ENCODE results near the gene RAB19. TPM values are rescaled to one million over a fixed set of nuclear protein-coding genes. Genes with fewer than 3 reads are reported as not detected.

The RAB19 gene
- polyA plus RNA-seq, 1 donor from 2014 or later: not detected

GRCh38 chr7:140425718-140426117, 21.9 kb downstream of the RAB19 start:
- no peak overlapping the region for H3K27ac ChIP-seq (ENCODE audit: low read length)
- H3K27me3 ChIP-seq (ENCODE audit: insufficient read depth, low read depth, low read length): no peaks in the 10 kb centered on the region
- TF ChIP-seq EP300 (conservative IDR thresholded peaks at IDR 0.05; ENCODE audit: poor library complexity, severe bottlenecking) (no peak), EZH2 (IDR thresholded peaks at IDR 0.05; ENCODE audit: borderline replicate concordance, insufficient read depth, low read length, poor library complexity, severe bottlenecking) (no peak), SMC3 (conservative IDR thresholded peaks at IDR 0.05; ENCODE audit: poor library complexity) (no peak), REST (IDR thresholded peaks at IDR 0.05; ENCODE audit: borderline replicate concordance) (no peak), POLR2AphosphoS5 (IDR thresholded peaks at IDR 0.05) (no peak), RAD21 (conservative IDR thresholded peaks at IDR 0.05) (no peak), TAF1 (IDR thresholded peaks at IDR 0.05; ENCODE audit: low read depth) (no peak)
- H3K9me2 ChIP-seq (ENCODE audit: insufficient read depth, low read length): no peaks in the 10 kb centered on the region
- H4K20me1 ChIP-seq (ENCODE audit: insufficient read depth): no peaks in the 10 kb centered on the region
- H3K4me2 ChIP-seq (ENCODE audit: low read length): no peak overlapping the region
- no peak overlapping the region for H3K9ac ChIP-seq (ENCODE audit: low read length)
- no peaks in the 10 kb centered on the region for H3K9me3 ChIP-seq (ENCODE audit: low read length)
- no peaks in the 10 kb centered on the region for H3F3A ChIP-seq (ENCODE audit: insufficient read depth, low read length, poor library complexity, severe bottlenecking)
- no peaks in the 10 kb centered on the region for H3K79me2 ChIP-seq (replicated peaks; ENCODE audit: insufficient read depth, low read length)
- no peak overlapping the region for H2AFZ ChIP-seq (ENCODE audit: low read depth, low read length)
- no peak overlapping the region for H3K4me3 ChIP-seq (ENCODE audit: low read length)
- H3K36me3 ChIP-seq (ENCODE audit: insufficient read depth, low read length): no peaks in the 10 kb centered on the region

- Histone ChIP-seq H3K9me2 (ENCODE audit: insufficient read depth, low read length) (no peaks in the 10 kb centered on the region), H3K79me2 (replicated peaks; ENCODE audit: insufficient read depth, low read length) (no peaks in the 10 kb centered on the region), H3K4me2 (ENCODE audit: low read length) (no peak overlapping the region), H3K27ac (ENCODE audit: low read length) (no peak overlapping the region), H3K9ac (ENCODE audit: low read length) (no peak overlapping the region), H4K20me1 (ENCODE audit: insufficient read depth) (no peaks in the 10 kb centered on the region), H3F3A (ENCODE audit: insufficient read depth, low read length, poor library complexity, severe bottlenecking) (no peaks in the 10 kb centered on the region), H3K27me3 (ENCODE audit: insufficient read depth, low read depth, low read length) (no peaks in the 10 kb centered on the region), H3K9me3 (ENCODE audit: low read length) (no peaks in the 10 kb centered on the region), H2AFZ (ENCODE audit: low read depth, low read length) (no peak overlapping the region), H3K4me3 (ENCODE audit: low read length) (no peak overlapping the region), H3K36me3 (ENCODE audit: insufficient read depth, low read length) (no peaks in the 10 kb centered on the region)
- TF ChIP-seq RAD21 (conservative IDR thresholded peaks at IDR 0.05): no peak
- no peak for TF ChIP-seq EP300 (conservative IDR thresholded peaks at IDR 0.05; ENCODE audit: poor library complexity, severe bottlenecking)
- TF ChIP-seq TAF1 (IDR thresholded peaks at IDR 0.05; ENCODE audit: low read depth): no peak
- TF ChIP-seq MXI1 (conservative IDR thresholded peaks at IDR 0.05; ENCODE audit: poor library complexity, severe bottlenecking): no peak
- no peak for TF ChIP-seq EZH2 (IDR thresholded peaks at IDR 0.05; ENCODE audit: borderline replicate concordance, insufficient read depth, low read length, poor library complexity, severe bottlenecking)
- no peak for TF ChIP-seq POLR2AphosphoS5 (IDR thresholded peaks at IDR 0.05)
- no peak for TF ChIP-seq REST (IDR thresholded peaks at IDR 0.05; ENCODE audit: borderline replicate concordance)
- TF ChIP-seq CTCF (IDR thresholded peaks at IDR 0.05; ENCODE audit: poor library complexity, severe bottlenecking): no peak
- no peak for TF ChIP-seq SMC3 (conservative IDR thresholded peaks at IDR 0.05; ENCODE audit: poor library complexity)
Measured at GRCh38 chr7:140426130-140426529, 22.3 kb downstream of the RAB19 start.
